Stomach (tissue), 9 donors: ENCODE measurements around the gene UBXN4. TPM values are rescaled to one million over a fixed set of nuclear protein-coding genes. Genes with fewer than 3 reads are reported as not detected.

ENCODE experiments used
- DNase-seq, 2 donors: peaks; one replicate each; pipeline versions ENCODE4 v3.0.0 to v3.0.0-alpha.2; 2013 to 2019
- H3K27ac ChIP-seq, 5 donors: fragments of 200-600 bp in 4 of 5; sonication (generic) in 4 of 5; one replicate each; pipeline ENCODE4 v1.5.1; 2013 to 2019; ENCODE audit warnings: mild to moderate bottlenecking in 1 of 5, moderate library complexity in 1 of 5
- H3K27me3 ChIP-seq, 3 donors: fragments of 200-600 bp; sonication (generic); one replicate each; pipeline ENCODE4 v1.5.1; 2017 to 2019; ENCODE audit warnings: mixed run types in 1 of 3
- H3K36me3 ChIP-seq, 4 donors: fragments of 200-600 bp; sonication (generic); 1 replicate in 3 of 4; 2 replicates in 1 of 4; pipeline ENCODE4 v1.5.1; 2016 to 2019
- H3K4me1 ChIP-seq, 4 donors: fragments of 200-600 bp; sonication (generic); one replicate each; pipeline ENCODE4 v1.5.1; 2016 to 2019
- H3K4me3 ChIP-seq, 4 donors: fragments of 200-600 bp; sonication (generic) in 3 of 4; one replicate each; pipeline ENCODE4 v1.5.1; 2016 to 2019; ENCODE audit warnings: mild to moderate bottlenecking in 1 of 4
- H3K9me3 ChIP-seq, 4 donors: fragments of 200-600 bp; sonication (generic); one replicate each; pipeline ENCODE4 v1.5.1; 2016 to 2019
- EP300 ChIP-seq: sonication (generic); formaldehyde crosslinking; IDR thresholded peaks from one replicate; pipeline ENCODE4 v1.6.1; 2017; ENCODE audit warnings: antibody characterized with exemption
- POLR2A ChIP-seq, 4 donors: fragments of 450-650 bp; IDR thresholded peaks; one replicate each; pipeline ENCODE4 v1.6.1; 2016; ENCODE audit warnings: antibody characterized with exemption in 4 of 4, control low read depth in 2 of 4, mild to moderate bottlenecking in 1 of 4, moderate library complexity in 1 of 4
- POLR2AphosphoS5 ChIP-seq, 3 donors: sonication (generic); formaldehyde crosslinking; IDR thresholded peaks; one replicate each; pipeline ENCODE4 v1.6.1; 2016; ENCODE audit warnings: antibody characterized with exemption in 3 of 3
- WGBS, 5 donors: extraction: QIAGEN DNeasy Blood & Tissue Kit in 3 of 5; methylation state at CpG; one replicate each; pipeline versions ENCODE4 v1.1.5 to v1.1.7; 2013 to 2018; 5-methylcytosine and 5-hydroxymethylcytosine counted together
- intact Hi-C: fragments of 100-400 bp; cut with DNase I; formaldehyde crosslinking; loops from one replicate; pipeline ENCODE4 v1.15.1; 2023; ENCODE audit warnings: low total_unique reads
- polyA plus RNA-seq, 3 donors: library from polyadenylated mRNA; stranded (reverse); fragments of 200-250 nt; gene quantifications; one replicate each; pipeline ENCODE4 v1.2.3, GENCODE V29; 2013
- total RNA-seq, 5 donors: library from RNA; depleted of rRNA; stranded (reverse); fragments of >200 nt; gene quantifications; one replicate each; pipeline versions ENCODE4 v1.1.0 to v1.2.3, GENCODE V29; 2014 to 2016
- TF ChIP-seq, protein P1 (sequence below), 7 experiments: fragments of 450-650 bp in 4 of 7; fragments of 200-600 bp in 3 of 7; sonication (generic) in 3 of 7; IDR thresholded peaks; one replicate each; pipeline ENCODE4 v1.5.1; 2016 to 2019; ENCODE audit warnings: antibody characterized with exemption in 7 of 7, control low read depth in 2 of 7, mild to moderate bottlenecking in 1 of 7
- donor health status: healthy with polysubstance abuse.
- donor health status: Bipolar disorder and iron deficiency.
- donor health status: healthy.

UBXN4 gene
- total and polyA plus RNA-seq, 8 donors: 18.8 to 296 (median 50.9) TPM

- WGBS, 5 donors: 94 to 98% (median 98%) methylated on average over 3 of the region's 3 CpGs
- TF ChIP-seq, protein P1, sequence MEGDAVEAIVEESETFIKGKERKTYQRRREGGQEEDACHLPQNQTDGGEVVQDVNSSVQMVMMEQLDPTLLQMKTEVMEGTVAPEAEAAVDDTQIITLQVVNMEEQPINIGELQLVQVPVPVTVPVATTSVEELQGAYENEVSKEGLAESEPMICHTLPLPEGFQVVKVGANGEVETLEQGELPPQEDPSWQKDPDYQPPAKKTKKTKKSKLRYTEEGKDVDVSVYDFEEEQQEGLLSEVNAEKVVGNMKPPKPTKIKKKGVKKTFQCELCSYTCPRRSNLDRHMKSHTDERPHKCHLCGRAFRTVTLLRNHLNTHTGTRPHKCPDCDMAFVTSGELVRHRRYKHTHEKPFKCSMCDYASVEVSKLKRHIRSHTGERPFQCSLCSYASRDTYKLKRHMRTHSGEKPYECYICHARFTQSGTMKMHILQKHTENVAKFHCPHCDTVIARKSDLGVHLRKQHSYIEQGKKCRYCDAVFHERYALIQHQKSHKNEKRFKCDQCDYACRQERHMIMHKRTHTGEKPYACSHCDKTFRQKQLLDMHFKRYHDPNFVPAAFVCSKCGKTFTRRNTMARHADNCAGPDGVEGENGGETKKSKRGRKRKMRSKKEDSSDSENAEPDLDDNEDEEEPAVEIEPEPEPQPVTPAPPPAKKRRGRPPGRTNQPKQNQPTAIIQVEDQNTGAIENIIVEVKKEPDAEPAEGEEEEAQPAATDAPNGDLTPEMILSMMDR (IDR thresholded peaks at IDR 0.05): no peak
- no peak for TF ChIP-seq EP300
Measured at GRCh38 chr2:135740206-135740605, 1.4 kb upstream of the UBXN4 start.

DNA sequence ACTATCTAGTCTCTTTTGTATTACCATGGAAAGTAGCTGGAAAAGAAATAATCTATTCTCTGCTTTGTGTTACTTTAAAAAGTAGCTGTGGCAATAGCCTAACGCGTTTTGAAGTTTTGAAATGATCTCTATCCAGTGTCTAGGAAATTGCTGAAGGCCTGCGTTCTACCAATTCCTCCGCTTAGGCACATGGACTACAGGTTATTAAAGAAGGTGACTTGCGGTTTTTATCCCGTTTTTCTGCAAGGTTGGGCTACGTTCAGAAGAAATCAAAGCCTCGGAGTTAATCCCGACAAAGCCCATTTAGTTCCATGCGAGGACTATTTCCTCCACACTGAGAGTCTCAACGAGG lies 636 bp upstream of the UBXN4 start:
- Histone ChIP-seq H3K27me3 (no peaks in the 10 kb centered on the region), H3K27ac (peak overlapping the region in 4 of 5 donors; percentile 94 to 100 (median 98)), H3K4me1 (peaks cover 12 to 37% (median 23%) of the 10 kb centered on the region in 4 donors), H3K4me3 (peak overlapping the region in 1 of 4 donors; percentile 81), H3K36me3 (peaks cover 0 to 1% (median 0%) of the 10 kb centered on the region in 4 donors), H3K9me3 (no peaks in the 10 kb centered on the region)
- no peak for TF ChIP-seq POLR2AphosphoS5 (IDR thresholded peaks at IDR 0.05)
- no peak for TF ChIP-seq EP300
- TF ChIP-seq, protein P1 (IDR thresholded peaks at IDR 0.05): no peak
- TF ChIP-seq POLR2A (IDR thresholded peaks at IDR 0.05): no peak
- intact Hi-C loops: no loop called here
- DNase-seq: no peak
- 82 to 87% (median 83%) methylated on average over 11 of the region's 11 CpGs for WGBS, 5 donors

More at GRCh38 chr2:135740206-135740605, 1.4 kb upstream of the UBXN4 start:
- Histone ChIP-seq H3K9me3 (no peaks in the 10 kb centered on the region), H3K36me3 (no peaks in the 10 kb centered on the region), H3K27ac (no peak overlapping the region), H3K27me3 (no peaks in the 10 kb centered on the region), H3K4me1 (peaks cover 12 to 29% (median 19%) of the 10 kb centered on the region in 4 donors), H3K4me3 (no peak overlapping the region)
- intact Hi-C loops: no loop called here
- no peak for DNase-seq

DNA sequence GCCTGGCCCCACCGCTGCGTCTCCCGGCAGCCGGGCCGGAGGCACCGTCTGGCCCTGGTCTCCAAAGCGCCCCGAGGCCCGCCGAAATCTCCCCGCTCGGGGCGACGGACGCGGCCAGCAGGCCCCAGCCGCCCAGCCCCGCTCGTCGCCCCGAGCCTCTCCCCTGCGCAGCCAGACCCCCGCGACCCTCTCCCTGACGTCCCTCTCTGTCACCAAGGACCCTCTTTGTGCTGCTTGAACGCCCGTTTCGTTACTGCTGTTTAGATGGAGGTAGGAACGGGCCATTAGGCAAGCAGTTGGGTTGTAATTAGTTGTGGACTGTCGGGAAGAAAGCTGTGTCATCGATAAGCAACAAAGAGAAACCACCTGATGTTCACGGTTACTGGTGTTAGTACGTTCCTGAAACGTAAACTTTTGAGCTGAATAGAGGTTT lies 686 bp downstream of the UBXN4 start:
- intact Hi-C loops: no loop called here
- peak overlapping the region; percentile 90 to 100 (median 98) for H3K27ac ChIP-seq
- H3K4me3 ChIP-seq: peak overlapping the region; percentile 68 to 95 (median 78)
- no peaks in the 10 kb centered on the region for H3K27me3 ChIP-seq
- 0 to 2% (median 0%) methylated on average over 23 to 34 of the region's 34 CpGs for WGBS, 5 donors
- H3K4me1 ChIP-seq: peaks cover 12 to 47% (median 28%) of the 10 kb centered on the region in 4 donors
- H3K36me3 ChIP-seq: peaks cover 0 to 3% (median 2%) of the 10 kb centered on the region in 4 donors
- H3K9me3 ChIP-seq: no peaks in the 10 kb centered on the region
- no peak for TF ChIP-seq POLR2A (IDR thresholded peaks at IDR 0.05)
- TF ChIP-seq POLR2AphosphoS5 (IDR thresholded peaks at IDR 0.05): peak; percentile 43 to 82 (median 81)
- TF ChIP-seq EP300: no peak
- TF ChIP-seq, protein P1 (IDR thresholded peaks at IDR 0.05): no peak
- DNase-seq: peak; percentile 35 to 82

DNA sequence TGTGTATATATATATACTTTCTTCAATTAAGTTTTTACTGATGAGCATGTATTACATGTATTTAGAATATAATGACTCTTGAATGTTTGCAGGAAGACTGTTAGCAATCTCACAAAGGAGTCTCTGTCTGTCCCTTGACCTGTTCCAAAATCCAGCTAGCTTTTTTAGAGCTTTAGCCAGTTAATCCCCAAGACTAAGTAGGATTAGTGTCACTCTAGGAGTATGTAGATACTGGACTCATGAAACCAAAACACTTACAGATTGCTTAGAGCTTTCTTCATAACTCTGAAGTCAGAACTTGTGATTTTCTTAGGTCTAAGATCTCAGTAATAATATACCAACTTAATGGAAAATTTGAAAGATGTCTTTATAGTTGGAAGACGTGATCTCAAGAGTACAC lies 2.2 kb downstream of the UBXN4 start:
- H3K4me1 ChIP-seq: peaks cover 12 to 47% (median 28%) of the 10 kb centered on the region in 4 donors
- no peaks in the 10 kb centered on the region for H3K27me3 ChIP-seq
- DNase-seq: no peak
- peak overlapping the region in 3 of 5 donors; percentile 98 to 100 (median 99) for H3K27ac ChIP-seq
- H3K4me3 ChIP-seq: peak overlapping the region in 3 of 4 donors; percentile 68 to 95 (median 75)
- TF ChIP-seq EP300: no peak
- no peak for TF ChIP-seq POLR2AphosphoS5 (IDR thresholded peaks at IDR 0.05)
- TF ChIP-seq, protein P1 (IDR thresholded peaks at IDR 0.05): no peak
- no peak for TF ChIP-seq POLR2A (IDR thresholded peaks at IDR 0.05)
- WGBS, 5 donors: 73 to 80% (median 76%) methylated on average over 1 of the region's 1 CpG
- H3K36me3 ChIP-seq: peaks cover under 1 to 18% (median 17%) of the 10 kb centered on the region in 4 donors
- no peaks in the 10 kb centered on the region for H3K9me3 ChIP-seq
- intact Hi-C loops: no loop called here
